ENCODE results near the gene MAFG. TPM values are rescaled to one million over a fixed set of nuclear protein-coding genes. Genes with fewer than 3 reads are reported as not detected.
A peak's percentile ranks its signal among the peaks of the same experiment; 100 is the strongest.

MAFG gene
- total RNA-seq, 4 donors from 2014 or later = 37.1 to 65.5 (median 51.9) TPM

- peaks cover 0 to 45% of the 10 kb centered on the region in 2 donors for H3K36me3 ChIP-seq
Observed at GRCh38 chr17:81891303-81891552, 36.3 kb downstream of the MAFG start.

DNA sequence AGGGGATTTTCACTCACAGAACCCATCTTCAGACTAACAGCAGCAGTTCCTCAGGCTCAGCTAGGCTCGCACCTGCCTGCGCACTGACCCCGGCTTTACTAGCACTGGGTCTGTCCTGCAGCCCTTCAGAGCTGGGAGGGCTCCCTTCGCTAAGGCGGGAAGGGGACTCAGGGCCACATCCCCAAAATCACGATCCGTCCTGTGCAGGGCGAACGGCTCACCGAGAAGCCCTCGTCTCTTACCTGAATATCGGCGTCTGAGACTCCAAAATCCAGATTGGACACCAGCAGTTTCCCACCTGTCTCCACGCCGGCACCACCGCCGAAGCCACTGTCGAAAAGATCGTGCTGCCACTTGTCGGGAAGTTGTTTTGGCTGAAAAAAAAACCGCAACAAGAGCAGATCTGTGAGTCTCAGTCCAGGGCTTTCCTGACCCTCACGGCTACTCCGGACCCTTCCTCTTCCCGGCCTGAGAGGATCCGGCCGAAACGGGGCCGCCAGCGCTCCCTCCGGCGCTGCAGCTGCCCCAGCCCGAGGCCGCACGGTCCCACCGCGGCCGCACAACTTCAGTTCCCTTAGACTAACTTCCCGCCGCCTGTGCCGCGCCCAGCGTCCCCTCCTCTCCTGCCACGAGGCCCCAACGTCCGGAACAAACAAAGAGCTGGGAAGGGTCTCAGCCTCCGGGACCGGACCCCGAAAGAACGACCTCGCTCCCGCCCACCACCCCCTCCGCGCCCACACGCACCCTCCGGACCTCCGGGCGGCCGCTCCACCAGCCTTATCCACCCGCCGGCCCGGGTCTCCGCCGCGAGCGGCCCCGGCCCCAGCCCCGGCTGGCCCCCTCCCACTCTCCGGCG lies 36.9 kb downstream of the MAFG start:
- intact Hi-C loops (cut with DNase I; ENCODE audit: low total_unique reads) (loop anchor here (1.0 kb wide), 1 partner anchor 21 kb away; the partner anchor contains the start of gene PCYT2), in situ Hi-C loops (cut with MboI; ENCODE audit: low sequenced_read_pairs in 4 of 4) (no loop called here)
- no peaks in the 10 kb centered on the region for H3K9me3 ChIP-seq
- TF ChIP-seq CTCF (IDR thresholded peaks at IDR 0.05 in 4 of 5, conservative IDR thresholded peaks at IDR 0.05 in 1 of 5) (no peak), POLR2A (IDR thresholded peaks at IDR 0.05) (no peak)
- H3K27me3 ChIP-seq = no peaks in the 10 kb centered on the region
- H3K4me1 ChIP-seq = peaks cover 31 to 36% of the 10 kb centered on the region in 2 donors
- peak overlapping the region; percentile 65 to 98 (median 97) for H3K27ac ChIP-seq
- H3K36me3 ChIP-seq = peaks cover 0 to 45% of the 10 kb centered on the region in 2 donors
- H3K4me3 ChIP-seq = peak overlapping the region; percentile 62 to 96 (median 88)
- DNase-seq = peak in 1 of 2 donors; percentile 13
- no peak for ATAC-seq

More at GRCh38 chr17:81891303-81891552, 36.3 kb downstream of the MAFG start:
- in situ Hi-C loops (cut with MboI; ENCODE audit: low sequenced_read_pairs in 4 of 4) (no loop called here), intact Hi-C loops (cut with DNase I; ENCODE audit: low total_unique reads) (loop anchor here (1.0 kb wide), 1 partner anchor 20 kb away; the partner anchor contains the start of gene PCYT2)
- Histone ChIP-seq H3K4me3 (peak overlapping the region; percentile 62 to 96 (median 88)), H3K4me1 (peaks cover 28 to 33% of the 10 kb centered on the region in 2 donors), H3K9me3 (no peaks in the 10 kb centered on the region), H3K27ac (peak overlapping the region; percentile 95 to 98 (median 97)), H3K27me3 (no peaks in the 10 kb centered on the region)
- ATAC-seq (peak; percentile 5 to 11), DNase-seq (no peak)
- no peak for TF ChIP-seq CTCF (IDR thresholded peaks at IDR 0.05 in 4 of 5, conservative IDR thresholded peaks at IDR 0.05 in 1 of 5)
- TF ChIP-seq POLR2A (IDR thresholded peaks at IDR 0.05) = no peak

DNA sequence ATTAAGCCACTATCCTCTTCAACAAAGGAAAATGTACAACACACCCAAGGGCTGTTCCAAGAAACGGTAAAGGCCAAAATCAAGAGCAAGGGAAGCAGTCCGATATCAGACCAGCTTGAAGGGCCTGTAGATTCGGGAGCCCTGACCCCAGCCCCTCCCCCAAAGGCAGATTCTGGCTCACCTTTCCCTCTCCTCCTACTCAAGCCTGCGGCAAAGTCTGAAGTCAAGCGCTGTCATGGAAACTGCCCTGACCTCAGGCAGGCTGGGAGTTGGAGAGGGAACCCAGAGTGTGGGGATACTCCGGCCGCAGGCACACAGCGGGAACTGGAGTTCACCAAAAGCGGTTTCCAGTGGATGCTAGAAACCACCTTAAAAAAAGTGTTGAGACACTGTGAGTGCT lies 37.9 kb downstream of the MAFG start:
- no peak for TF ChIP-seq CTCF (IDR thresholded peaks at IDR 0.05 in 4 of 5, conservative IDR thresholded peaks at IDR 0.05 in 1 of 5)
- TF ChIP-seq POLR2A (IDR thresholded peaks at IDR 0.05) = no peak
- Histone ChIP-seq H3K36me3 (peaks cover 0 to 43% of the 10 kb centered on the region in 2 donors), H3K4me1 (peaks cover 42 to 47% of the 10 kb centered on the region in 2 donors), H3K27me3 (no peaks in the 10 kb centered on the region), H3K4me3 (no peak overlapping the region), H3K27ac (peak overlapping the region; percentile 65 to 98 (median 97)), H3K9me3 (no peaks in the 10 kb centered on the region)
- ATAC-seq (no peak), DNase-seq (no peak)
- in situ Hi-C loops (cut with MboI; ENCODE audit: low sequenced_read_pairs in 4 of 4) (no loop called here), intact Hi-C loops (cut with DNase I; ENCODE audit: low total_unique reads) (no loop called here)

- peak overlapping the region; percentile 6 to 98 (median 82) for H3K27ac ChIP-seq
- no peak for DNase-seq
- TF ChIP-seq CTCF (IDR thresholded peaks at IDR 0.05 in 4 of 5, conservative IDR thresholded peaks at IDR 0.05 in 1 of 5) = no peak
- no peak for TF ChIP-seq POLR2A (IDR thresholded peaks at IDR 0.05)
- no peaks in the 10 kb centered on the region for H3K27me3 ChIP-seq
- H3K4me1 ChIP-seq = peaks cover 44 to 51% of the 10 kb centered on the region in 2 donors
- no peaks in the 10 kb centered on the region for H3K9me3 ChIP-seq
- peaks cover 0 to 38% of the 10 kb centered on the region in 2 donors for H3K36me3 ChIP-seq
- intact Hi-C loops (cut with DNase I; ENCODE audit: low total_unique reads) (no loop called here), in situ Hi-C loops (cut with MboI; ENCODE audit: low sequenced_read_pairs in 4 of 4) (no loop called here)
- no peak for ATAC-seq
- H3K4me3 ChIP-seq = no peak overlapping the region
Observed at GRCh38 chr17:81888988-81889595, 38.4 kb downstream of the MAFG start.

All from gastrocnemius medialis (tissue), 4 donors.